ENCODE data around the gene HPSE. TPM values are rescaled to one million over a fixed set of nuclear protein-coding genes. Genes with fewer than 3 reads are reported as not detected.
A peak's percentile ranks its signal among the peaks of the same experiment; 100 is the strongest.

Gene HPSE
- total and polyA plus RNA-seq, 8 donors: 1.3 to 19.2 (median 1.8) TPM

GRCh38 chr4:83252782-83253405 is 81.8 kb downstream of the HPSE start:
- ATAC-seq (peak; percentile 85), DNase-seq (peak in 3 of 4 donors; percentile 23 to 76 (median 50))
- Histone ChIP-seq H3K4me1 (peaks cover 10 to 45% of the 10 kb centered on the region in 2 donors), H3K27ac (no peak overlapping the region), H3K9me3 (no peaks in the 10 kb centered on the region), H3K27me3 (no peaks in the 10 kb centered on the region), H3K4me3 (no peak overlapping the region), H3K36me3 (no peaks in the 10 kb centered on the region)
- TF ChIP-seq, protein P1, sequence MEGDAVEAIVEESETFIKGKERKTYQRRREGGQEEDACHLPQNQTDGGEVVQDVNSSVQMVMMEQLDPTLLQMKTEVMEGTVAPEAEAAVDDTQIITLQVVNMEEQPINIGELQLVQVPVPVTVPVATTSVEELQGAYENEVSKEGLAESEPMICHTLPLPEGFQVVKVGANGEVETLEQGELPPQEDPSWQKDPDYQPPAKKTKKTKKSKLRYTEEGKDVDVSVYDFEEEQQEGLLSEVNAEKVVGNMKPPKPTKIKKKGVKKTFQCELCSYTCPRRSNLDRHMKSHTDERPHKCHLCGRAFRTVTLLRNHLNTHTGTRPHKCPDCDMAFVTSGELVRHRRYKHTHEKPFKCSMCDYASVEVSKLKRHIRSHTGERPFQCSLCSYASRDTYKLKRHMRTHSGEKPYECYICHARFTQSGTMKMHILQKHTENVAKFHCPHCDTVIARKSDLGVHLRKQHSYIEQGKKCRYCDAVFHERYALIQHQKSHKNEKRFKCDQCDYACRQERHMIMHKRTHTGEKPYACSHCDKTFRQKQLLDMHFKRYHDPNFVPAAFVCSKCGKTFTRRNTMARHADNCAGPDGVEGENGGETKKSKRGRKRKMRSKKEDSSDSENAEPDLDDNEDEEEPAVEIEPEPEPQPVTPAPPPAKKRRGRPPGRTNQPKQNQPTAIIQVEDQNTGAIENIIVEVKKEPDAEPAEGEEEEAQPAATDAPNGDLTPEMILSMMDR (IDR thresholded peaks at IDR 0.05): peak; percentile 59 to 65
- intact Hi-C loops (cut with DNase I): no loop called here

- H3K27ac ChIP-seq: no peak overlapping the region
- TF ChIP-seq, protein P1 (IDR thresholded peaks at IDR 0.05): no peak
Observed at GRCh38 chr4:83251447-83251830, 83.2 kb downstream of the HPSE start.

DNA sequence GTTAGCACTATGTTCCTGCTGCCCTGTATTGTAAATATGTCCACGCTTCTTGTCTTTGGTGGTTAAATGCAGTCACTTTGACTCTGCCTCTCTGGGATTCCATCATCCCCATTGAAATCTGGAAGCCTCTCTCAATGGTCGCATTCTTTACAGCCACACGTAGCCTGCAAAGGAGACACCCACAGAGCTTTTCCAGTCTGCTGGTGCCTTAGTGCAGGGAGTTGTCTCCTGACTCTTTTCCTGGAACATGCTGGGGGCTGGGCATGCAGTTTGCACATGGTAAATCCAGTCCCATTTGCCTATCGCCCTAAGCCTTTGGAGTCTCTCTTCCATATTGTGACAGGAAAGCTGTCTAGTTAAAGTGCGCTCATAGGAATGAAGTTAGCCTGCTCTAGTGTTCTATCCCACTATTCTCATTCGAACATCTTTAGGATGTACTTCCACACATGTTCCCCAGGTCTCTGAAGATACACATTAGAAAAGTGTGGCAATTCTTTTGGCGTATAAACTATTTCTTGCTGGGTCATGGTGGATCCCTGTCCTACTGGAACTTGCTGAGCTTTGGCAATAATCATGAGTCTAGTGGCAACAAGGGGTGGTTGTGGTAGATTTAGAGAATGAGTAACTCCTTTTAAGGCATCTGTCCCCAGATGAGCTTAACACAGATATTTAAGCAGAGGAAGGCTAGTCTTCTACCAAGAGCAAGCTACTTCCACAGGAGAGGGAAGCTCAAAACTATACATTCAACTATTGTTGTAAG is 83.8 kb downstream of the HPSE start:
- Histone ChIP-seq H3K27me3 (no peaks in the 10 kb centered on the region), H3K36me3 (no peaks in the 10 kb centered on the region), H3K9me3 (no peaks in the 10 kb centered on the region), H3K27ac (no peak overlapping the region), H3K4me1 (peaks cover 6 to 37% of the 10 kb centered on the region in 2 donors), H3K4me3 (no peak overlapping the region)
- TF ChIP-seq, protein P1 (IDR thresholded peaks at IDR 0.05): no peak
- DNase-seq: no peak
- intact Hi-C loops (cut with DNase I): no loop called here
- no peak for ATAC-seq

More at GRCh38 chr4:83251447-83251830, 83.2 kb downstream of the HPSE start:
- intact Hi-C loops (cut with DNase I): no loop called here
- Histone ChIP-seq H3K36me3 (no peaks in the 10 kb centered on the region), H3K4me3 (no peak overlapping the region), H3K9me3 (no peaks in the 10 kb centered on the region), H3K4me1 (peaks cover 10 to 41% of the 10 kb centered on the region in 2 donors), H3K27me3 (no peaks in the 10 kb centered on the region)
- ATAC-seq: no peak
- no peak for DNase-seq

DNA sequence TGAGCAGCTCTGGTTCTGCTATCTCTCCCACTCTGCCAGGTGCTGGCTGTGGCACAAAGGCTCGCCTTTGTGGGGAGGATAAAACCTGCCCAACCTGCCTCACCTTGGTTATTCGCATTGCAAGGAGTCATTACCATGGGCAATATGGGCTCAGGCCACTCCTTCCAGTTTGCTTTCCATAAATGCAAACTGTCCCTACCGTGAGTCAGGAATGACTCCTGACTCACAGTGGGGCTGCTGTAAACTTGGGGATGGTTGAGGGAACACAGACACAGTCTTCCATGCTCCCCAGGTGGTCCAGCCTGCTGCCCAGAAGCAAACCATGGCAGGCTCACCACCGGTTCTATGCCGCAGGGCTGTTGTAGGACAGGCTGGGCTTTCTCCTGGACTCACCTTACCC is 86.2 kb downstream of the HPSE start:
- TF ChIP-seq, protein P1 (IDR thresholded peaks at IDR 0.05): no peak
- Histone ChIP-seq H3K4me1 (peaks cover 0 to 27% of the 10 kb centered on the region in 2 donors), H3K9me3 (no peaks in the 10 kb centered on the region), H3K4me3 (no peak overlapping the region), H3K27me3 (no peaks in the 10 kb centered on the region), H3K27ac (no peak overlapping the region), H3K36me3 (no peaks in the 10 kb centered on the region)
- ATAC-seq (no peak), DNase-seq (no peak)
- intact Hi-C loops (cut with DNase I): no loop called here
